Measurements from ENCODE around the gene CTDP1.
"Not testable (repeated sequence)": the region's sequence is repeated elsewhere in the genome, so short reads cannot be mapped to it uniquely, and the experiment has no call there.

CTDP1 gene

GRCh38 chr18:79704631-79705030, 25.0 kb downstream of the CTDP1 start:
- no peak for DNase-seq

GRCh38 chr18:79705272-79705671, 25.7 kb downstream of the CTDP1 start:
- no peak for DNase-seq

- no peak for DNase-seq
Observed at GRCh38 chr18:79706006-79706405, 26.4 kb downstream of the CTDP1 start.

GRCh38 chr18:79706658-79707057, 27.1 kb downstream of the CTDP1 start:
- no peak for DNase-seq

- no peak for DNase-seq
Observed at GRCh38 chr18:79707239-79707638, 27.6 kb downstream of the CTDP1 start.

GRCh38 chr18:79707671-79708070, 28.1 kb downstream of the CTDP1 start:
- DNase-seq = no peak

- no peak for DNase-seq
Observed at GRCh38 chr18:79708412-79708811, 28.8 kb downstream of the CTDP1 start.

GRCh38 chr18:79712206-79712857, 32.7 kb downstream of the CTDP1 start:
- DNase-seq = no peak

GRCh38 chr18:79713341-79713740, 33.7 kb downstream of the CTDP1 start:
- DNase-seq = no peak

GRCh38 chr18:79714531-79715240, 35.1 kb downstream of the CTDP1 start:
- no peak for DNase-seq

GRCh38 chr18:79715280-79715679, 35.7 kb downstream of the CTDP1 start:
- DNase-seq = no peak

GRCh38 chr18:79717059-79717458, 37.5 kb downstream of the CTDP1 start:
- DNase-seq = no peak

- DNase-seq = no peak
Observed at GRCh38 chr18:79717555-79718074, 38.0 kb downstream of the CTDP1 start.

- DNase-seq = no peak
Observed at GRCh38 chr18:79718126-79718525, 38.5 kb downstream of the CTDP1 start.

- no peak for DNase-seq
Observed at GRCh38 chr18:79718878-79719477, 39.4 kb downstream of the CTDP1 start.

GRCh38 chr18:79719478-79720358, 40.1 kb downstream of the CTDP1 start:
- not testable (repeated sequence) for DNase-seq

GRCh38 chr18:79720359-79720733, 40.7 kb downstream of the CTDP1 start:
- DNase-seq = no peak

GRCh38 chr18:79723036-79723435, 43.4 kb downstream of the CTDP1 start:
- no peak for DNase-seq

- no peak for DNase-seq
Observed at GRCh38 chr18:79723628-79724027, 44.0 kb downstream of the CTDP1 start.

GRCh38 chr18:79724299-79725080, 44.9 kb downstream of the CTDP1 start:
- no peak for DNase-seq

GRCh38 chr18:79725486-79725885, 45.9 kb downstream of the CTDP1 start:
- no peak for DNase-seq

GRCh38 chr18:79726721-79727120, 47.1 kb downstream of the CTDP1 start:
- DNase-seq = no peak

Data from GF-D8 (cell line).